NCI-H2196 treated with DMSO at 0.1 percent for 48 hours (cell line): ENCODE measurements around the gene MRGPRX4.
"Not testable (repeated sequence)": the region's sequence is repeated elsewhere in the genome, so short reads cannot be mapped to it uniquely, and the experiment has no call there.

Source experiments
- DNase-seq: peaks from one replicate; lab custom pipeline; 2025; ENCODE audit not compliant: unreplicated experiment; lab: John Stamatoyannopoulos, UW

MRGPRX4 gene

GRCh38 chr11:18172666-18173065 lies at the start of gene MRGPRX4:
TSS of gene MRGPRX4 (plus strand) at chr11:18172837. CDS start at chr11:18173257, 420 bp downstream.
- no peak for DNase-seq

GRCh38 chr11:18131115-18131514 lies 41.5 kb upstream of the MRGPRX4 start:
- not testable (repeated sequence) for DNase-seq

- no peak for DNase-seq
Observed at GRCh38 chr11:18132341-18132740, 40.3 kb upstream of the MRGPRX4 start, which contains the start of gene MRGPRX3. TSS of gene MRGPRX3 (plus strand) at chr11:18132571. CDS start at chr11:18137203, 4,632 bp downstream.

- no peak for DNase-seq
Observed at GRCh38 chr11:18135308-18135707, 37.3 kb upstream of the MRGPRX4 start.

GRCh38 chr11:18137186-18137800 lies 35.3 kb upstream of the MRGPRX4 start:
- no peak for DNase-seq

- DNase-seq = no peak
Observed at GRCh38 chr11:18140145-18140544, 32.5 kb upstream of the MRGPRX4 start.

GRCh38 chr11:18144243-18144642 lies 28.4 kb upstream of the MRGPRX4 start:
- DNase-seq = no peak

- DNase-seq = no peak
Observed at GRCh38 chr11:18145025-18145424, 27.6 kb upstream of the MRGPRX4 start.

GRCh38 chr11:18145837-18146236 lies 26.8 kb upstream of the MRGPRX4 start:
- no peak for DNase-seq

- no peak for DNase-seq
Observed at GRCh38 chr11:18151581-18151980, 21.1 kb upstream of the MRGPRX4 start.

GRCh38 chr11:18168372-18168771 lies 4.3 kb upstream of the MRGPRX4 start:
- no peak for DNase-seq

GRCh38 chr11:18171377-18172000 lies 1.1 kb upstream of the MRGPRX4 start:
- peak; percentile 16 for DNase-seq

GRCh38 chr11:18173225-18173866 lies 709 bp downstream of the MRGPRX4 start:
- DNase-seq = no peak

GRCh38 chr11:18188796-18189195 lies 16.2 kb downstream of the MRGPRX4 start:
- DNase-seq = no peak

GRCh38 chr11:18189476-18190245 lies 17.0 kb downstream of the MRGPRX4 start:
- DNase-seq = not testable (repeated sequence)

- DNase-seq = no peak
Observed at GRCh38 chr11:18191376-18191775, 18.7 kb downstream of the MRGPRX4 start.

GRCh38 chr11:18193010-18193409 lies 20.4 kb downstream of the MRGPRX4 start:
- no peak for DNase-seq

GRCh38 chr11:18196532-18196931 lies 23.9 kb downstream of the MRGPRX4 start:
- no peak for DNase-seq

- DNase-seq = not testable (repeated sequence)
Observed at GRCh38 chr11:18197738-18198137, 25.1 kb downstream of the MRGPRX4 start.

- no peak for DNase-seq
Observed at GRCh38 chr11:18203723-18204122, 31.1 kb downstream of the MRGPRX4 start.

- no peak for DNase-seq
Observed at GRCh38 chr11:18204220-18204619, 31.6 kb downstream of the MRGPRX4 start.
